HEK293 (cell line): Measurements from ENCODE around the gene RGL2.

ENCODE experiments used
- CTCF ChIA-PET: fragments of 350-600 bp; formaldehyde crosslinking; extraction: SDS; loops from one replicate; lab custom pipeline; 2021; ENCODE audit warnings: antibody characterized with exemption; lab: Yijun Ruan, JAX
- POLR2A ChIA-PET: fragments of 300-600 bp; formaldehyde crosslinking; extraction: SDS; loops from one replicate; lab custom pipeline; 2020; ENCODE audit warnings: antibody characterized with exemption, inconsistent platforms; lab: Yijun Ruan, JAX
- H3K27ac ChIP-seq: fragments of 200-500 bp; sonication (Bioruptor generic); 2 replicates; pipeline ENCODE4 v1.5.1; 2014; ENCODE audit warnings: low read depth, low read length, control low read depth, inconsistent platforms; ENCODE audit errors: extremely low read depth
- H3K36me3 ChIP-seq, 2 experiments: fragments of 200-500 bp in 1 of 2; sonication (Bioruptor generic) in 1 of 2; 1 replicate in 1 of 2; 2 replicates in 1 of 2; pipeline ENCODE4 v1.5.1; 2014 to 2017; ENCODE audit warnings: inconsistent platforms in 2 of 2, low read length in 2 of 2; ENCODE audit not compliant: control insufficient read depth in 2 of 2, insufficient read depth in 1 of 2
- H3K4me1 ChIP-seq: fragments of 200-500 bp; sonication (Bioruptor generic); 2 replicates; pipeline ENCODE4 v1.5.1; 2014; ENCODE audit warnings: mild to moderate bottlenecking, low read length, inconsistent platforms; ENCODE audit not compliant: control insufficient read depth, insufficient read depth
- H3K4me3 ChIP-seq: 2 replicates; pipeline ENCODE4 v1.5.1; 2011; ENCODE audit warnings: low read depth, mild to moderate bottlenecking, control low read depth, low read length, moderate library complexity
- H3K9me3 ChIP-seq: fragments of 200-500 bp; sonication (Bioruptor generic); 2 replicates; pipeline ENCODE4 v1.5.1; 2014; ENCODE audit warnings: low read depth, low read length, inconsistent platforms; ENCODE audit not compliant: control insufficient read depth, insufficient read depth
- BCL11B ChIP-seq: fragments of 450-650 bp; formaldehyde crosslinking; IDR thresholded peaks from 2 replicates; pipeline ENCODE4 v1.5.1; 2016; ENCODE audit warnings: low read depth, missing biosample characterization, missing genetic modification characterization
- GFI1B ChIP-seq: fragments of 450-650 bp; formaldehyde crosslinking; IDR thresholded peaks from 2 replicates; pipeline ENCODE4 v1.5.1; 2016; ENCODE audit warnings: missing biosample characterization, missing genetic modification characterization
- GLIS2 ChIP-seq: fragments of 450-650 bp; formaldehyde crosslinking; IDR thresholded peaks from 2 replicates; pipeline ENCODE4 v1.5.1; 2016; ENCODE audit warnings: missing biosample characterization, missing genetic modification characterization
- RBAK ChIP-seq: fragments of 450-650 bp; formaldehyde crosslinking; IDR thresholded peaks from 2 replicates; pipeline ENCODE4 v1.5.1; 2016; ENCODE audit warnings: missing biosample characterization, missing genetic modification characterization
- TRIM28 ChIP-seq: IDR thresholded peaks from 2 replicates; pipeline ENCODE4 v1.6.1; 2011; ENCODE audit warnings: low read length, control low read depth, borderline replicate concordance
- ZBTB17 ChIP-seq: fragments of 450-650 bp; formaldehyde crosslinking; IDR thresholded peaks from 2 replicates; pipeline ENCODE4 v1.5.1; 2016; ENCODE audit warnings: missing biosample characterization, missing genetic modification characterization
- ZBTB48 ChIP-seq: fragments of 450-650 bp; formaldehyde crosslinking; IDR thresholded peaks from 2 replicates; pipeline ENCODE4 v1.5.1; 2016; ENCODE audit warnings: missing biosample characterization, missing genetic modification characterization
- ZFHX2 ChIP-seq: fragments of 450-650 bp; formaldehyde crosslinking; conservative IDR thresholded peaks from 2 replicates; pipeline ENCODE4 v1.5.1; 2016; ENCODE audit warnings: missing biosample characterization, missing genetic modification characterization
- ZFP69B ChIP-seq: fragments of 450-650 bp; formaldehyde crosslinking; IDR thresholded peaks from 2 replicates; pipeline ENCODE4 v1.5.1; 2016; ENCODE audit warnings: missing biosample characterization, missing genetic modification characterization
- ZNF174 ChIP-seq: fragments of 450-650 bp; formaldehyde crosslinking; IDR thresholded peaks from 2 replicates; pipeline ENCODE4 v1.5.0; 2017; ENCODE audit warnings: missing biosample characterization, mild to moderate bottlenecking, missing genetic modification characterization
- ZNF184 ChIP-seq: fragments of 450-650 bp; IDR thresholded peaks from 2 replicates; pipeline ENCODE4 v1.5.1; 2018; ENCODE audit warnings: missing biosample characterization, mild to moderate bottlenecking, missing genetic modification characterization
- ZNF2 ChIP-seq: fragments of 450-650 bp; formaldehyde crosslinking; IDR thresholded peaks from 2 replicates; pipeline ENCODE4 v1.5.1; 2016; ENCODE audit warnings: missing biosample characterization, missing genetic modification characterization
- ZNF239 ChIP-seq: fragments of 450-650 bp; formaldehyde crosslinking; IDR thresholded peaks from 2 replicates; pipeline ENCODE4 v1.5.1; 2016; ENCODE audit warnings: missing biosample characterization, missing genetic modification characterization
- ZNF391 ChIP-seq: fragments of 450-650 bp; formaldehyde crosslinking; IDR thresholded peaks from 2 replicates; pipeline ENCODE4 v1.5.1; 2016; ENCODE audit warnings: low read depth, missing biosample characterization, missing genetic modification characterization, borderline replicate concordance
- ZNF473 ChIP-seq: fragments of 450-650 bp; formaldehyde crosslinking; IDR thresholded peaks from 2 replicates; pipeline ENCODE4 v1.5.1; 2017; ENCODE audit warnings: missing biosample characterization, missing genetic modification characterization
- ZNF501 ChIP-seq: fragments of 450-650 bp; formaldehyde crosslinking; IDR thresholded peaks from 2 replicates; pipeline ENCODE4 v1.5.1; 2016; ENCODE audit warnings: missing biosample characterization, missing genetic modification characterization
- ZNF600 ChIP-seq: fragments of 450-650 bp; formaldehyde crosslinking; IDR thresholded peaks from 2 replicates; pipeline ENCODE4 v1.5.1; 2016; ENCODE audit warnings: missing biosample characterization, missing genetic modification characterization
- ZNF660 ChIP-seq: fragments of 450-650 bp; IDR thresholded peaks from 2 replicates; pipeline ENCODE4 v1.5.1; 2018; ENCODE audit warnings: missing biosample characterization, mild to moderate bottlenecking, missing genetic modification characterization
- ZNF830 ChIP-seq: fragments of 450-650 bp; IDR thresholded peaks from 2 replicates; pipeline ENCODE4 v1.5.0; 2018; ENCODE audit warnings: missing biosample characterization, missing genetic modification characterization, low read depth, mild to moderate bottlenecking, moderate library complexity
- ZSCAN16 ChIP-seq: fragments of 450-650 bp; formaldehyde crosslinking; IDR thresholded peaks from 2 replicates; pipeline ENCODE4 v1.5.1; 2016; ENCODE audit warnings: missing biosample characterization, missing genetic modification characterization
- ZSCAN30 ChIP-seq: fragments of 450-650 bp; IDR thresholded peaks from 2 replicates; pipeline ENCODE4 v1.5.1; 2018; ENCODE audit warnings: missing biosample characterization, mild to moderate bottlenecking, missing genetic modification characterization, moderate library complexity
- TF ChIP-seq, protein P1 (sequence below): fragments of 450-650 bp; formaldehyde crosslinking; IDR thresholded peaks from 2 replicates; pipeline ENCODE4 v1.5.1; 2017; ENCODE audit warnings: missing biosample characterization, missing genetic modification characterization
- TF ChIP-seq, protein P2 (sequence below): fragments of 450-650 bp; formaldehyde crosslinking; IDR thresholded peaks from 2 replicates; pipeline ENCODE4 v1.5.1; 2016; ENCODE audit warnings: missing biosample characterization, missing genetic modification characterization, low read depth
- TF ChIP-seq, protein P3 (sequence below): fragments of 450-650 bp; formaldehyde crosslinking; conservative IDR thresholded peaks from 2 replicates; pipeline ENCODE4 v1.5.1; 2016; ENCODE audit warnings: low read depth, missing biosample characterization, missing genetic modification characterization

Gene RGL2

DNA sequence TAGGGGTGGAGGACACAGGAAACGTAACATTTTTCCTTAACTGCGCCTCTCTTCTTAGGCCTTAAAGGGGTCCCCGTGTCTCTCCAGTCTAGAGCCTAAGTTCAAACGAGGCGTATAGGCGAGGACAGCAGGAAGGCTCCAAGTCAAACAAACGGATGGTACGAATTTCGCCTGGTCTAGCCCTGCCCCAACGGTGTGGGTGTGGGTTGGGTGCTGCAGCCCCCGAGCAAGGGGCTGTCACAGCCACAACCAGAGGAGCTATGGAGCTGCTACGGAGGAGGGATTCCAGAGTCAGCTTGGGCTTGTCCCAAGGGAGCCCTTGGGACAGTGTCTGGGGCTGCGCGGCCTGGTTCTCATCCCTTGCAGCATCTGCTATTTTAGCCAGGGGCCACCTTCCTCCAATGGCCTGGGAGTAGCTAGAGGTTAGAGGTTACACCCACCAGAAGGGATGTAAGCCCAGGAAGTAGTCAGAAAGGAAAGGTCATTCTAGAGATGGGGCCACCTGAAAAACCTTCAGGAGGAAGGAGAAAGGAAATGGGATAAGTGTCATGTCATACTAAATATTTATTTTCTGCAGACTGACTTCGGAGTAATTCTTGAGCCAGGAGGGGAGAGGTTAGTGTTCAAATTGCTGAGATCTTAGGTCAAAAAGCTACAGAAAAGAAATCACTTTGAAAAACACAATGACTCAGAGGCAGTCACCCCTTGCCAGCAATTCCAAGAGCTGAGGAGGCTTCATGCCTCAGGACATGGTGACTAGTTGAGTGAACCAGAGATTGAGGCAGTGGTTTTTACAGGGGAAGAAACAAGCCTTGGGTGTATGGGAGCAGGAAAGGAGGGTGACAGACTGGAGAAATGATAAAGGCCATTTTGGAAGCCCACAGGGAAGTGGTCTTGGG lies 48.8 kb downstream of the RGL2 start:
- no peak for TF ChIP-seq ZSCAN16 (tag by site-specific recombination)
- 0 out of 2 replicates have a peak, but pooled peaks have one; percentile 13 for TF ChIP-seq ZSCAN30 (tag by site-specific recombination)
- TF ChIP-seq, protein P1, sequence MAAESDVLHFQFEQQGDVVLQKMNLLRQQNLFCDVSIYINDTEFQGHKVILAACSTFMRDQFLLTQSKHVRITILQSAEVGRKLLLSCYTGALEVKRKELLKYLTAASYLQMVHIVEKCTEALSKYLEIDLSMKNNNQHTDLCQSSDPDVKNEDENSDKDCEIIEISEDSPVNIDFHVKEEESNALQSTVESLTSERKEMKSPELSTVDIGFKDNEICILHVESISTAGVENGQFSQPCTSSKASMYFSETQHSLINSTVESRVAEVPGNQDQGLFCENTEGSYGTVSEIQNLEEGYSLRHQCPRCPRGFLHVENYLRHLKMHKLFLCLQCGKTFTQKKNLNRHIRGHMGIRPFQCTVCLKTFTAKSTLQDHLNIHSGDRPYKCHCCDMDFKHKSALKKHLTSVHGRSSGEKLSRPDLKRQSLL (tag by site-specific recombination) = peak; percentile 63; the same call in 1 of the 2 replicates
- peak; percentile 39; the same call in 1 of the 2 replicates for TF ChIP-seq ZNF2 (tag by site-specific recombination)
- TF ChIP-seq ZBTB17 = peak; percentile 69; the same call in 1 of the 2 replicates
- TF ChIP-seq ZFP69B (tag by site-specific recombination) = 0 out of 2 replicates have a peak, but pooled peaks have one; percentile 36
- no peak for TF ChIP-seq RBAK (tag by site-specific recombination)
- no peak for TF ChIP-seq ZNF830
- peak; percentile 25; the same call in 1 of the 2 replicates for TF ChIP-seq ZNF184
- TF ChIP-seq ZNF174 = no peak
- peak; percentile 9; the same call in 1 of the 2 replicates for TF ChIP-seq ZNF660 (tag by site-specific recombination)
- no peak for TF ChIP-seq ZNF473 (tag by site-specific recombination)
- 0 out of 2 replicates have a peak, but pooled peaks have one; percentile 22 for TF ChIP-seq ZNF391
- 0 out of 2 replicates have a peak, but pooled peaks have one; percentile 32 for TF ChIP-seq ZNF600 (tag by site-specific recombination)
- TF ChIP-seq ZFHX2 = 0 out of 2 replicates have a peak, but pooled peaks have one; percentile 48
- 0 out of 2 replicates have a peak, but pooled peaks have one; percentile 26 for TF ChIP-seq GFI1B (tag by site-specific recombination)
- peak; percentile 69 for TF ChIP-seq ZBTB48 (tag by site-specific recombination)
- 0 out of 2 replicates have a peak, but pooled peaks have one; percentile 29 for TF ChIP-seq ZNF501 (tag by site-specific recombination)
- peak; percentile 15; the same call in 1 of the 2 replicates for TF ChIP-seq GLIS2
- Histone ChIP-seq H3K27ac (peak overlapping the region; percentile 81), H3K4me1 (peaks cover 12% of the 10 kb centered on the region), H3K4me3 (peak overlapping the region; percentile 62), H3K36me3 (peaks cover 14 to 20% of the 10 kb centered on the region in 2 experiments; a peak in 2 of 3 replicates), H3K9me3 (no peaks in the 10 kb centered on the region)
- CTCF ChIA-PET = interaction anchor here (0.6 to 6.1 kb wide), 20 partner anchors 10 to 411 kb away, joined by 3 to 76 read pairs (median 12); partner anchors contain the start of genes HSD17B8, RING1, RPS18 and TAP2
- POLR2A ChIA-PET = interaction anchor here (0.6 to 4.8 kb wide), 25 partner anchors 10 to 355 kb away, joined by 3 to 65 read pairs (median 5); partner anchors contain the start of genes B3GALT4, HSD17B8, PFDN6 and RGL2

DNA sequence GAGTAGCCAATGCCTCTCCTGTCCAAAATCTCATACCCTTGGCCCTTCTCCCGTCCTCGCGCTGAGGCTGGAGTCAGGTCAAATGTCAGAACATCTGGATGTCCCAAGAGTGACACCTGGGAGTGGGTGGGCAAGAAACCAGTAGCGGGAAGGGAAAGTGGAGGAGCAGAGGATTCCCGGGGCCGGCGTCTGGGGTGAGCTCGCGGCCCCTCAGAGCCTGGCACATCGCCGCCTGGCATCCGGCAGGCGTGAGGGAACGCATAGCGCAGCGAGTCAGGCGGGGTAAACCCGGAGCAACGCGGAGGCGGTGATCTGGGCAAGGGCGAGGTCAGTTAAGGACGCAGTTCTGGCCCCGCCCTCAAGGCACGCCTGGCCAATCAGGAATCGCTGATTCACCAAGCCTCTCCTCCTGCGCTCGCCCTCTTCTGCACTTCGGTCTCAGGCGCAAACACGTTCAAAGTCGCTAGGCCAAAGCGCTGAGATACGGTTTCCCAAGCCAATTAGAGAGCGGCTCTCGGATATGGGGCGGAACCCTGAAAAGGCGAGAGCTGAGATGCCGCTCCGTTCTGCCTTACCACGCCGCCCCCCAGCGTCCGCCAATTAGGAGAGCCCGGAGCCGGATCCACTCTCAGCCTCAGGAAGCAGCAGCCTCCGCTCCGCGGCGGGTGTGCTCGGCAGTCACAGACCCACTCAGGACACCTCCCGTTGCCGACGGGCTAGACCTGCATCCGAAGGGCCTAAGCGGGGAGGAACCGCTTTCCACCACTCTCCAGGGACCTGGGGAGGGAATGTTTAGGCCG lies 49.6 kb downstream of the RGL2 start:
- peak overlapping the region; percentile 88 for H3K27ac ChIP-seq
- ChIA-PET POLR2A (interaction anchor here (0.5 to 4.8 kb wide), 30 partner anchors 10 to 357 kb away, joined by 3 to 65 read pairs (median 6); partner anchors contain the start of genes B3GALT4, HSD17B8, PFDN6 and RGL2), CTCF (interaction anchor here (0.6 to 6.1 kb wide), 52 partner anchors 9 to 802 kb away, joined by 3 to 76 read pairs (median 6); partner anchors contain the start of genes HSD17B8 and RING1)
- no peaks in the 10 kb centered on the region for H3K9me3 ChIP-seq
- H3K36me3 ChIP-seq = peaks cover 14 to 20% of the 10 kb centered on the region in 2 experiments; a peak in 2 of 3 replicates
- H3K4me3 ChIP-seq = peak overlapping the region; percentile 62
- H3K4me1 ChIP-seq = peaks cover 12% of the 10 kb centered on the region
- TF ChIP-seq BCL11B (tag by site-specific recombination) (peak; percentile 63), GLIS2 (peak; percentile 71), ZNF239 (tag by site-specific recombination) (no peak), TRIM28 (peak; percentile 71; the same call in 1 of the 2 replicates)
- TF ChIP-seq, protein P2, sequence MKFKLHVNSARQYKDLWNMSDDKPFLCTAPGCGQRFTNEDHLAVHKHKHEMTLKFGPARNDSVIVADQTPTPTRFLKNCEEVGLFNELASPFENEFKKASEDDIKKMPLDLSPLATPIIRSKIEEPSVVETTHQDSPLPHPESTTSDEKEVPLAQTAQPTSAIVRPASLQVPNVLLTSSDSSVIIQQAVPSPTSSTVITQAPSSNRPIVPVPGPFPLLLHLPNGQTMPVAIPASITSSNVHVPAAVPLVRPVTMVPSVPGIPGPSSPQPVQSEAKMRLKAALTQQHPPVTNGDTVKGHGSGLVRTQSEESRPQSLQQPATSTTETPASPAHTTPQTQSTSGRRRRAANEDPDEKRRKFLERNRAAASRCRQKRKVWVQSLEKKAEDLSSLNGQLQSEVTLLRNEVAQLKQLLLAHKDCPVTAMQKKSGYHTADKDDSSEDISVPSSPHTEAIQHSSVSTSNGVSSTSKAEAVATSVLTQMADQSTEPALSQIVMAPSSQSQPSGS (tag by site-specific recombination) = no peak
- TF ChIP-seq, protein P3, sequence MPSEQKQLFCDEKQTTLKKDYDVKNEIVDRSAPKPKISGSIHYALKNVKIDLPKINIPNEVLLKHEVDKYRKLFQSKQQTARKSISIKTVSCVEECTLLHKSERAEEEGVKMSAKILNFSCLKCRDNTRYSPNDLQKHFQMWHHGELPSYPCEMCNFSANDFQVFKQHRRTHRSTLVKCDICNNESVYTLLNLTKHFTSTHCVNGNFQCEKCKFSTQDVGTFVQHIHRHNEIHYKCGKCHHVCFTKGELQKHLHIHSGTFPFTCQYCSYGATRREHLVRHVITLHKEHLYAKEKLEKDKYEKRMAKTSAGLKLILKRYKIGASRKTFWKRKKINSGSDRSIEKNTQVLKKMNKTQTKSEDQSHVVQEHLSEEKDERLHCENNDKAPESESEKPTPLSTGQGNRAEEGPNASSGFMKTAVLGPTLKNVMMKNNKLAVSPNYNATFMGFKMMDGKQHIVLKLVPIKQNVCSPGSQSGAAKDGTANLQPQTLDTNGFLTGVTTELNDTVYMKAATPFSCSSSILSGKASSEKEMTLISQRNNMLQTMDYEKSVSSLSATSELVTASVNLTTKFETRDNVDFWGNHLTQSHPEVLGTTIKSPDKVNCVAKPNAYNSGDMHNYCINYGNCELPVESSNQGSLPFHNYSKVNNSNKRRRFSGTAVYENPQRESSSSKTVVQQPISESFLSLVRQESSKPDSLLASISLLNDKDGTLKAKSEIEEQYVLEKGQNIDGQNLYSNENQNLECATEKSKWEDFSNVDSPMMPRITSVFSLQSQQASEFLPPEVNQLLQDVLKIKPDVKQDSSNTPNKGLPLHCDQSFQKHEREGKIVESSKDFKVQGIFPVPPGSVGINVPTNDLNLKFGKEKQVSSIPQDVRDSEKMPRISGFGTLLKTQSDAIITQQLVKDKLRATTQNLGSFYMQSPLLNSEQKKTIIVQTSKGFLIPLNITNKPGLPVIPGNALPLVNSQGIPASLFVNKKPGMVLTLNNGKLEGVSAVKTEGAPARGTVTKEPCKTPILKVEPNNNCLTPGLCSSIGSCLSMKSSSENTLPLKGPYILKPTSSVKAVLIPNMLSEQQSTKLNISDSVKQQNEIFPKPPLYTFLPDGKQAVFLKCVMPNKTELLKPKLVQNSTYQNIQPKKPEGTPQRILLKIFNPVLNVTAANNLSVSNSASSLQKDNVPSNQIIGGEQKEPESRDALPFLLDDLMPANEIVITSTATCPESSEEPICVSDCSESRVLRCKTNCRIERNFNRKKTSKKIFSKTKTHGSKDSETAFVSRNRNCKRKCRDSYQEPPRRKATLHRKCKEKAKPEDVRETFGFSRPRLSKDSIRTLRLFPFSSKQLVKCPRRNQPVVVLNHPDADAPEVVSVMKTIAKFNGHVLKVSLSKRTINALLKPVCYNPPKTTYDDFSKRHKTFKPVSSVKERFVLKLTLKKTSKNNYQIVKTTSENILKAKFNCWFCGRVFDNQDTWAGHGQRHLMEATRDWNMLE (tag by site-specific recombination) = no peak
